NCI-H2081 (cell line): ENCODE results near the gene SLC25A13.
A peak's percentile ranks its signal among the peaks of the same experiment; 100 is the strongest.
"Not testable (repeated sequence)": the region's sequence is repeated elsewhere in the genome, so short reads cannot be mapped to it uniquely, and the experiment has no call there.

Experiments used
- DNase-seq, 2 experiments: peaks; one replicate each; lab custom pipeline; 2025; lab: John Stamatoyannopoulos, UW

The SLC25A13 gene

DNA sequence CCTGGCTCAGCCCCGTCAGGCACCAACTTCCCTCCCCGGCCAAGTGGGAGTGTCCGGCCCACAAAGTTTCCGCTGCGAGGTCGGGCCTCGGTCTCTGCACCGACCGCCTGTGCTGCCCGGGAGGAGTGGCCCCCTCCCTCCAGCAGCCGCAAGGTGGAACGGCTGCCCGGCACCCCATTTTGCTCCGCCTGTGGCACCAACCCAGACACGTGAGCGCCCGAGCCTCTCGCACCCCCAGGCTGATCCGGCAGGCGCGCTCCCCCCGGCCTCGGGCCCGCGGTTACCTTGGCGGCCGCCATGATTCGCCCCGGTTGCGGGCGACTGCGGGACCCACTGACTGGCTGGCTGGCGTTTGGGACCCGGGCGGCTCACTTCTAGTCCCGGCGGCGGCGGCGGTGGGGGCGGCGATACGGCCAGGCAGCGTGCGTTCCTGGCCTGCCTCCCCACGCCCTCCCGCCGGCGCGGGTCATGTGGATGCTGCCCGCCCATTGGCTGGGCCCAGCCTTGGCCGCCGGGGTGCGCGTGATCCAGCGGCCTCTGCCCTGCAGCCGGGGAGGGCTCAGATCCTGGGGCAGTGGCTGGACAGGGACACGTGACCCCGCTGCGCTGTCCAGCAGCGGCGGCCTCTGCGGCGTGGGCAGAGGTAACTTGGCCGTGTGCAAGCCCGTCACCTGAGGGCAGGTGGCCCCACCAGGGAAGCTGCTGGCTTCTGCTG is at the start of gene SLC25A13:
Gene SLC25A13 (minus strand): TSS at position 441 of the 715 bp plus-strand sequence. CDS start 142 bp downstream, at position 299.
- DNase-seq, result peak; percentile 73 to 86

GRCh38 chr7:96365916-96366315 is 44.0 kb upstream of the SLC25A13 start:
- DNase-seq, result not testable (repeated sequence)

DNA sequence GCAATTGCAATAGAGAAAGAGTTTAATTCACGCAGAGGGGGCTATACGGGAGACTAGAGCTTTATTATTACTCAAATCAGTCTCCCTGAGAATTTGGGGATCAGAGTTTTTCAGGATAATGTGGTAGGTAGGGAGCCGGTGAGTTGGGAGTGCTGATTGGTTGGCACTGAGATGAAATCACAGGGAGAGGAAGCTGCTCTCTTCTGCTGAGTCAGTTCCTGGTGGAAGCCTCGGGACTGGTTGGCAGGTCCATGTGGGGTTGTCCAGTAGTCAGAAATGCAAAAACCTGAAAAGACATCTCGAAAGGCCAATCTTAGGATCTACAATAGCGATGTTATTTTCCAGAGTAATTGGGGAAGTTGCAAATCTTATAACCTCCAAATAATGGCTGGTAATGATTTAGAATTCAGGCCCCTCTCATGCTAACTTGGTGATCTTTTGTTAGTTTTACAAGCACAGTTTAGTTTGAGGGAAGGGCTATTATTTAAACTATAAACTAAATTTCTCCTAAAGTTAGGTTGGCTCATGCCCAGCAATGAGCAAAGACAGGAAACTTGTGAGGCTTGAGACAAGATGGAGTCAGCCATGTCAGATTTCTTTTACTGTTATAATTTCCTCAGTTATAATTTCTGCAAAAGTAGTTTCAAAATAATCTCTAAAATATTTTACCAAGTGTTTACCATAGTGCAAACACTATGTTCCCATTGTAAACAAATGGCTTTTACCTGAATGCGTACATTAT is 39.4 kb upstream of the SLC25A13 start:
- DNase-seq, result no peak

DNA sequence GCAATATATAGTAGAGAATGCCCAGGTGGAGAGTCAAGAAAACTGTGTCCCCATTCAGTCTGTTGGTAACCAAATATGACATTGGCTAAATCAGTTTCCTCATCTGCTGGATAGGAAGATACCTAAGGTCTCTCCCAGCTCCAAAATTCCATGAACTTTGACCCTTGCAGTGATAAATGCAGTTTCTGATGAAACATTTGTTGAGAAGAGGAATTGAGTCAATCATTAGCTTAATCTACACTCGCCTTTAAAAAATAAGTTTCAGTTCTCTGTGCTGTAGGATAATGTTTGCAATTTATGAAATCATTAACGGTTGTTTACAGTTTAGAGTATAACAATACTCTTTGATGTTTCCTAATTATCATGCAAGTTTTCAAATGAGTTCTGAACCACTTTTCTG is 38.0 kb upstream of the SLC25A13 start:
- DNase-seq, result no peak

DNA sequence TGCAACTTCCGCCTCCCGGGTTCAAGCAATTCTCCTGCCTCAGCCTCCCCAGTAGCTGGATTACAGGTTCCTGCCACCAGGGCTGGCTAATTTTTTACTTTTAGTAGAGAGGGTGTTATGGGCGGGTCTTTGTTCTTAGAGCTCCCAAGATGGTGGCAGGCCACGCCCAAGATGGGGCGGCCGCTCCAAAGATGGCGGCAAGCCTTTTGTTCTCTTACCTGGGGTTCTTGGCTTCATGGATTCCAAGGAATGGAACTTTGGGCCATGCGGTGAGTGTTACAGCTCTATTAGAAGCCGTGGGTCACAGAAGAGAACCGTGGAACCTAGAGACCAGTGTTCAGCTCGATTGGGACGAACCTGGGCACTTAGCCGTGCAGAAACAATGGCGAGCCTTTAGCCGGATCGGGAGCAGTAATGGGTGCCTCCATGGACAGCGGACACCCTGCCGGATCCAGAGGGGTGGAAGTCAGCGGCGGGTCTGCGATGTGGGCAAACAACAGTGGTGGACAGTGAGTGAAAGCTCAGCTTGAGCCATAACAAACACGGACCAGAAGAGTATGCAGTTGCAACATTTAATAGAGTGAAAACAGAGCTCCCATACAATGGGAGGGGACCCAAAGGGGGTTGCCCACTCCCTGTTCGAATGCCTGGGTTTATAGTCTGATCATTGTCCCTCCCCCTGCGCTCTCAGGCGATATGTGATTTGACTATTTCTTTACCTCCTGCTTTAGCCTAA is 36.5 kb upstream of the SLC25A13 start:
- DNase-seq, result not testable (repeated sequence)

- DNase-seq, result no peak
Observed at GRCh38 chr7:96355990-96356506, 34.1 kb upstream of the SLC25A13 start.

GRCh38 chr7:96354881-96355280 is 33.0 kb upstream of the SLC25A13 start:
- DNase-seq, result no peak

DNA sequence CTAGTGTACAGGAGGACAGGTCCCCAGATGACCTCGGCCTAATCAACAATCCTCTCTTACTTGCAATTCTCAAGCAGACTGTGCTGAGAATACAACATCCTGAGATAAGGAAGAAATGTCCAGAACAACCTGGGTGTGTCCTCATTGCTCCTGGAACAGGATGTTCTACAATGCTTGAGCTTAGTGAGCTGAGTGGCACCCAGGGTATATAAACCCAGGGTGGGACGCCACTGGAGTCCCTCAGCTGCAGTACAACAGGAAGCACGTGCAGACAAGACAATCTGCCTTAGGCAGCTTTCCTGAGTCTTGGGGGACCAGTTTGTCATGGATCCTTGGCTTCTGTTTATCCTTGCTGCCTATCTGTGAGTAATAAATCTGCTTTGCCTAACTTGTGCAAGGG is 27.7 kb upstream of the SLC25A13 start:
- DNase-seq, result no peak

- no peak for DNase-seq
Observed at GRCh38 chr7:96347471-96347870, 25.6 kb upstream of the SLC25A13 start.

- DNase-seq, result no peak
Observed at GRCh38 chr7:96346293-96346953, 24.5 kb upstream of the SLC25A13 start.

GRCh38 chr7:96344236-96344635 is 22.3 kb upstream of the SLC25A13 start:
- DNase-seq, result no peak

- peak; percentile 37 to 64 for DNase-seq
Observed at GRCh38 chr7:96342049-96342448, 20.2 kb upstream of the SLC25A13 start.

DNA sequence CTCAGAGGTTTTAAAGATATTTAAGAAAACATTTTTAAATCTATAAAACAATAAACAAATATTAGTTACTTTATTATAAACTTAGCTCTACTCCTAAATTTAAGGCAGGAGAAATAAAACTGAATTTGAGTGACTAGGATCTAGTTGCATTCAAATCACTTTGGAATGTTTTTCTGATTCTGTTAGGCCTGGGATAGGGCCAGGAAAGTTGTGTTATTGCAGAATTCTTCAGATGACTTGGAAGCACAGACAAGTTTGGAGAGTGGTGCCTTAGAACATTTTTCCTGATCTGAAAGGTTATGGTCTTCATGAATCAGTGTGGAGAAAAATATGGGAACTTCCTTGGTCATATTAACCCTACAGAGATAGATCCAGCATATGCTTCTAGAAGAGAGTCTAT is 15.6 kb upstream of the SLC25A13 start:
- DNase-seq, result no peak

DNA sequence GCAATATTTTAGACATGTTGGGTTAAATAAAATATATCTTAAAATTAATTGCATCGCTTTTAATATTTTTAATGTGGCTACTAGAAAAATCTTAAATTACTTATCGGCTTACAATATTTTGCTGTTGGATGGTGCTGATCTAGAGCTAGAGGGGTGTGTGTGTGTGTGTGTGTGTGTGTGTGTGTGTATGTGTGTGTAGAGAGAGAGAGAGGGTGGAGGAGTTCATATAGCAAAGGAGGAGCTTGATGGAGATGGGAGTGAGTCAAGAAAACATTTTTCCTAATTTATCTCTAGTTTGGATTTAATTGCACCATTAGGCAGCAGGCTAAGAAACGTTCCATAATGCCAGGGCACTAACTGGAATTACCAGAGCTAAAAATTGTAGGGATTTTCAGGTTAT is 10.4 kb upstream of the SLC25A13 start:
- DNase-seq, result no peak

DNA sequence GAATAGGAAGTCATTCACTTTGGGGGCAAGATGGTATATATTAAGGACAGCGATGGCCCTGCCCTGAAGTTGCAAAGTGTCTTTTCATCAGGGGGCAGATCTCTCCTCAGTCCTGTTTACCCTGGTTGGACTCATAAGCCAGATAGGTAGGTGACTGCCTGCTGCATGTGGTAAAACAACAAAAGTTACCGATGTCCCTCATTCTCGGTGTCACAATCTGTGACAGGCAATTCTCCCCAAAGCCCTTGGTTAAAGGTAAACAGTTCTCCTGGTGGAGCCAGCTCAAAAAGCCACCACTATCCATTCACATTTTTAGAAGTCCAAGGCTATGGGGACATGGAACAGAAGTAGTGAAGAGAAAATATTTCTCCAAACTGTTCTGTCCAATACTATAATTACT is 9.9 kb upstream of the SLC25A13 start:
- no peak for DNase-seq

DNA sequence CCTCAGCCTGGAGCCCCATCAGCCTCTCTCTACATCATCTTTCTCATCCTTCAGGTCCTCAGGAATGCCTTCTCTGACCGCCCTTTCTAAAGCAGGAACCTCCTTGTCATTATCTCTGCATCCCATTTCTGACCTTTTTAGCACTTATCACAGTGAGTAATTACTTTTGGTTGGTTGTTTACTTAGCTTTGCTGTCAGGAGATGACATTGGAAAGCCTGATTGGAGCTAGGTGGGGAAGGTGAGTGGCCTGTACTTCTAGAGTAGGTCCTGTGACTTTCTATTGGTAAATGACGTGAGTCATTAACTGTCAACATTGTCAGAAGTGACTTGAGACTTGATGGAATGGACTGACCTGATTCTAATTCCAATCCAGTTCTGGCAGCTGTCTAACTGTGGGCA is 9.3 kb upstream of the SLC25A13 start:
- DNase-seq, result no peak

- peak in 1 of 2 experiments; percentile 48 for DNase-seq
Observed at GRCh38 chr7:96330193-96330592, 8.3 kb upstream of the SLC25A13 start.

- peak; percentile 28 to 64 for DNase-seq
Observed at GRCh38 chr7:96329241-96329640, 7.3 kb upstream of the SLC25A13 start.

GRCh38 chr7:96328016-96328415 is 6.1 kb upstream of the SLC25A13 start:
- no peak for DNase-seq

GRCh38 chr7:96327429-96327828 is 5.5 kb upstream of the SLC25A13 start:
- DNase-seq, result peak; percentile 92 to 98

DNA sequence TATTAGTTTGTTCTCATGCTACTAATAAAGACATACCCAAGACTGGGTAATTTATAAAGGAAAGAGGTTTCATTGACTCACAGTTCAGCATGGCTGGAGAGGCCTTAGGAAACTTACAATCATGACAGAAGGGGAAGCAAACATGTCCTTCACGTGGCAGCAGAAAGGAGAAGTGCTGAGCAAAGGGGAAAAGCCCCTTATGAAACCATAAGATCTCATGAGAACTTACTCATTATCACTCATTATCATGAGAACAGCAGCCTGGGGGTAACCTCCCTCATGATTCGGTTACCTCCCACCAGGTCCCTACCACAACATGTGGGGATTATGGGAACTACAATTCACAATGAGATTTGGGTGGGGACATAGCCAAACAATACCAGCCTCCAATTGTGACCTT is 4.9 kb upstream of the SLC25A13 start:
- DNase-seq, result not testable (repeated sequence)
